Nucleus accumbens (tissue), 56 donors: Measurements from ENCODE around the gene ATXN3.

Experiments used
- DNase-seq, 56 donors: peaks; one replicate each; lab custom pipeline; 2025; lab: John Stamatoyannopoulos, UW

ATXN3 gene

GRCh38 chr14:92012121-92012748 is 94.1 kb downstream of the ATXN3 start:
- no peak for DNase-seq

- DNase-seq: no peak
Measured at GRCh38 chr14:92010644-92011043, 95.7 kb downstream of the ATXN3 start.

- DNase-seq: no peak
Measured at GRCh38 chr14:92009604-92010003, 96.8 kb downstream of the ATXN3 start.
